HG02884 (cell line): ENCODE data around the gene ACVR1.
"Not testable (repeated sequence)": the region's sequence is repeated elsewhere in the genome, so short reads cannot be mapped to it uniquely, and the experiment has no call there.

Source experiments
- ATAC-seq: cut with Tn5 transposase; IDR thresholded peaks from one replicate; pipeline ENCODE4 v1.9.1; 2021; ENCODE audit warnings: mild to moderate bottlenecking, moderate library complexity; ENCODE audit not compliant: unreplicated experiment

Gene ACVR1

GRCh38 chr2:157894694-157895435 lies 18.7 kb upstream of the ACVR1 start:
- no peak for ATAC-seq

DNA sequence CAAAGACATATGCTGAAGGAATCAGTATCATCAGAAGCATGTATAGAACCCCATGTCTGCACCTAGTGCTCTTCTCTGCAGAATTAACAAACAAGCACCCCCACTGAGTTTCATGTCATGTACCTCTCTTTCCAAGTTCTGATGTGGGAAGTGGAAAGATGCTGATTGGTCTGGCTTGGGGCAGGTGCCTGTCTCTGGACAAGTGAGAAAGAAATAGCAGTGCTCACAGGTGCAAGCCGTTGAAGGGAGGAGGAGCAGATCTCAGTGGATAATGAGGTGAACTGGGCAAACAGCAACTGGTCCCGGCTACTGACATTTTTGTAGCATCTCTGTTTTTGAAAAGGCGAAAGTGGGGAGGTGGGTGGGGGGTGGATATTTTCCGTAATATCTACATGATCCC lies 17.5 kb upstream of the ACVR1 start:
- ATAC-seq = no peak

- ATAC-seq = no peak
Measured at GRCh38 chr2:157891643-157892041, 15.5 kb upstream of the ACVR1 start.

GRCh38 chr2:157890969-157891642 lies 15.0 kb upstream of the ACVR1 start:
- no peak for ATAC-seq

DNA sequence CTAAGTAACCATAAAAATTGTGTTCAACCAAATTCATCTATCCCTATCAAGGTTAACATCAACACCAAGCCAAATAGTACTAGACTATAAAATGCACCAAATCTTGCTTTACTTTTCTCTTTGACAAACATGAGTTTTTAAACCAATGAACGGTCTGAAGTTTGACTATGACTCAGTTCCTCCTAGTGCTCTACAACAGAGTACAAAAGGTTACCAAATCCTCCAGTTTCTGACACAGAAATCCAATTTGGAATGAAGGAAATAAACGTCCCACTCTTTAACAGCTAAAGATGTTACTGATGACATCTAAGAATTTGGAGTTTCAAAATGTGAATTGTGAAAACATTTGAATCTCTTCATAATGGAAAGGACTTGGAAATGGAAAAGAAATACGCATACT lies 11.8 kb upstream of the ACVR1 start:
- no peak for ATAC-seq

GRCh38 chr2:157884533-157884932 lies 8.4 kb upstream of the ACVR1 start:
- ATAC-seq = not testable (repeated sequence)

DNA sequence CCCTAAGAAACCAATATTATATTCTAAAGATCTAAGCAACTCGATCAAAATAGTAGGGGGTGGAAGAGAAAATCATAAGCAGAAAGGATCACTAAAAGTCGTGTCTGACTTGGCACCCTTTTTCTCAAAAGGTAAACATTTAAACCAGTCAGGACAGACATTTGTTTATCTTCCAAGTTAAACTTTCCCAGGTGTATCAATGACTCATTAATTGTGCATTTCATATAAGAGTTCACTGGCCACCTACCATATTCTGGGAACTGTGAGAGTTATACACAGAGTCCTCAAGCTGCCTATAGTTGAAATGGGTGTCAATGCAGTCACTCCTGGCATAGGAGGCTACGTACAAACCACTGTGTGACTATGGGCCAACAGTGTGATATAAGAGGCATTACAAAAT lies 4.8 kb upstream of the ACVR1 start:
- ATAC-seq = no peak

GRCh38 chr2:157877761-157878400 lies 1.8 kb upstream of the ACVR1 start:
- no peak for ATAC-seq

DNA sequence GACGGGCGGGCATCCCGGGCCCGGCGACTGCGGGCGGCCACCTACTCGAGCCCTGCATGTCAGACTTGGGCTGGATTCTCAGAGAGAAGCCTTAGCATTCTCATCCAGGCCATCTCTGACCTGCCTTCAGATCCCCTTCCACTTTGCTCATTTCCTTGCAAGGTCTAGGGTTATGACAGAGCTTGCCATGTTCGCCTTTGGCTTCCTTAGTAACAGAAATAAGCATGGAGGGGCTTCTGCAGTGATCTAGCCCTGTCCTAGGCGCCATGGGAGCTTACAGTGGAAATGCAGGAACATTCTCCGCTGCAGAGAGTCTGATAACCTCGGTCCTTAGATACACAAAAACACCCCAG lies 632 bp upstream of the ACVR1 start:
- ATAC-seq = no peak

DNA sequence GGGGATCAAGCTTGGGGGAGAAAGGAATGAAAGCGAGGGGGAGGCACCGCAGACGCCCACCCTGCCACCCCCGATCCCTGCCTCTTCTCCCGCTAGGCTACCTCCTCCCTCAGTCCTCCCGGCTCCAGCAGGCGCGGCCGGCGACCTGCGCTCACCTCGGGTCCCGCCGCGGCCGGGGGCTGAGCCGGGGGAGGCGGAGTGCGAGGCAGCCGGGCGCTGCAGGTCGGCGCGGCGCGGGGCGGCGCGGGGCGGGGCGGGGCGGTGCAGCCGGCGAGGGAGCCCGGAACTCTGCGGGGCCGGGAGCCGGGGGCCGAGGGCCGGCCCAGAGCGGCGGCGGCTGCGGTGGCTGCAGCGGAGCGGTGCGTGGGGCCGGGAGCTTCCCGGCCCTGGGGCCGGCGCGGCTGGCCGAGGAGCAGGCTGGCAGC lies 477 bp downstream of the ACVR1 start:
- peak; percentile 36 for ATAC-seq

DNA sequence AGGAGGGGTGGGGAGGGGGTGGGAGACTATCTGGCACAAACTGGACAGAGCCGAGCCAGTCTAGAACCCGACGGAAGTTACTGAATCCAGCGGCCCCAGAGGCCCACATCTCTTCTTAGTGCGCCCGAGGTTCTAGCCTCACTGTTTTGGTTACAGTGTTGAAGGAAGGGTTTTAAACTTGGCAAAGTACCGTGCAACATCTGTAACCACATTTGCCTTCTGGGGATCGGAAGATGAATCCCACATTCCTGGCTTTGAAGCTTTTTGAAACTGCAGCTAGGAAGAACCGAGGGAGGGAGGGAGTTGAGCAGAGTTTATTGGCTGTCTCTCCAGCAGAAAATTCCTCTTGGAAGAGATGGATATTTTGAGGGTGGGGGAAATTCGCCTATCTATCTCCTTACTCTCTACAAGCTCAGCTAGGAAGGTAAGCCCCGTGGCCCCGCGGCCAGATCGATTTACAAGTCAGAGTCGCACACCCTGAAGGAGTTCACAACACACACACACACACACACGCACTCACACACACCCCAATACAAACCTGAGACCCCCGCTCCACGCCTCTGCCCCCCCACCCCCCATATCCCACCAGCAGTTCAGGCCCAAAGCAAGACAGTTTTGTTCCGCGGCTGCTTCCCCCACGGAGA lies 1.0 kb downstream of the ACVR1 start:
- no peak for ATAC-seq

GRCh38 chr2:157874348-157874747 lies 1.8 kb downstream of the ACVR1 start:
- no peak for ATAC-seq

DNA sequence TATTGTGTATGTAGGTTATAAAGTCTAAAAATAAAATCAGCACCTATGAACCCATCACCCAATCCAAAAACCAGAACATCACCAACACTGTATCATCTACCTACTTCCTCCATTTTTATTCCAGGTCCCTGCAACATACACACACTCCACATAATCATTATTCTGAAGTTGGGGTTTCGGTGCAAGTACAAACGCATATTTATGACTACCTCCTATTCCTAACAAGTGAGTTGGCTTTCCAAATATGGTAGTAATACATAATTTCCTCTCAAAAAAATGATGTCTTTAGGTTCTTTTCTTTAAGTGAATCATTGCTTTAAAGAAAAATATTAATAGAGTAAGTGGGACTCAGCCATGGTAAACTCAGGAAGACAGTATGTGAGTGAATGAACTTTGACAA lies 3.3 kb downstream of the ACVR1 start:
- no peak for ATAC-seq

DNA sequence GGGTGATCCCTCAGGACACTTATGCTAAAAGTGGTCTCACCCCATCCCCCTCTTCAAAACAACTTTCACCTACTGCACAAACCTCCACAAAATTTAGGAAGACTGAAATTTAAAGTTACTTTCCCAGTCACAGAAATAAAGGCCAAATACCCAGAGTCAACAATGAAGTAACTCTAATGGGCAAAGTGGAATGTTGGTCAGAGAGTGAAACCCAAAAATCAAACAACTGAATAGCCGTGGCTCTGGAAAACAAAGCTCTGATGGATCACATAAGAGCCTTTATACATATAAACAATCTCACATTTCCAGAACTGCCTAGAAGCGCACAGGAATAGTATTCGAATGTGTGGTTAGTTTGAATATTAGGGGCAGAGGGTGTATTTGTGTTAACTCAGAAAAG lies 4.7 kb downstream of the ACVR1 start:
- no peak for ATAC-seq

- ATAC-seq = no peak
Measured at GRCh38 chr2:157868993-157869392, 7.1 kb downstream of the ACVR1 start.

DNA sequence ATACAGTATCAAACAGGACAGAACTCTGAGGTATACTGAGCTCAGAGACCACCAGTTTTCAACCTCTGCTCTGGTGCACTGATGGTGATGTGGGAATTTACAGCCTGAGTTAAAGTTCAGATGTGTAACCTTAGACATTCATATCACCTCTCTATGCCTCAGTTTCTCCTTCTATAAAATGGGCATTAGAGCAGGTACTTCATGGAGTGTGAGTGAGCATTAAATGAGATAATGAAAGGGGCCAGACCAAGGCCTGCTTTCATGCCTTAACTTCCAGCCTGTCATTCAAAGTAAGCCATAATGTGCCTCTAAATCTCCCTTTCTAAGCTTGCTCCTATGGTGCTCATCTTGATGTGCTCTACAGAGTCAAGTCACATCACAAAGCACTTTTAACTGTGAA lies 8.4 kb downstream of the ACVR1 start:
- no peak for ATAC-seq

DNA sequence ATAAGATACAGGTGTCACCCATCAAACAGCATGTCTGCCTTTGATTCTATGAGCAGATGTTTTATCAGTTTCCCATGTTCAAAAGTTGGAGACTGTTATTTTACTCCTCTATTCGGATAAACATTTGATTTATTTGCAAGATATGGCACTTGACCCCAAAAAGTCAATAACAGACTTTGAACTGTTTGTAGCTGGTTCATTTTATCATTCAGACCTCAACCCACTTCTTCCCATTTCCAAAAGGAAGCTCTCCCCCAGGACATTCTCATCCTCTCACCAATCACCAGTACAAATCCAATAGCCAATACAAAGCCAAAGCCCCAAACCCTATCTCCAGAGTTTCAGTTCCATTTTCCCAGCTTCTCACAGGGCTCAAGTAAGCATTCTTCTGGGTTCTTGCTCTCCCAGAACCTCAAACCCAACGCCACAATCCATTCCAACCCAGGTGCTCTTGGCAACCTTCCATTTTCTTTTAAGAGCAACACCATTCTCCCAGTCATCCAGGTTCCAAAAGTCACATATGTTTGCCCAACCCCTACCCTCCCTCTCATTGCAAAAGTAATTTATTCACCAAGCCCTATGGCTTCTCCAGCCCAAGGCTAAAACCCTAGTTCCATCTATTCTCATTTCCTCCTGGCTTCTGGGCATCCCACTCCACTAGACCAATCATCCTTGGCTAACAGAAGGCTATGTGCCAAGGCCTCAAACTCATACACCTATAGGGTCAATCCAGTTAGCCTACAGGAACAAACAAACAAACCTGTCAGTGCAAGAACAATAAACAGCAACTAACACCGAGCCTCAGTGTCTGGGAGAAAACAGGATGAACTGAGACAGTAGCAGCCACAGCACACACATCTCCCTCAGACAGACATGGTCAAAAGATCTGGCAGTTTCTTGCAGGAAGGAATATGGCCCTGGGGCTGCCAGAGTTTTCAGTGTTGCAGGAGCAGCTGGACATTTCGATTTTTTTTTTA lies 9.2 kb downstream of the ACVR1 start:
- no peak for ATAC-seq

DNA sequence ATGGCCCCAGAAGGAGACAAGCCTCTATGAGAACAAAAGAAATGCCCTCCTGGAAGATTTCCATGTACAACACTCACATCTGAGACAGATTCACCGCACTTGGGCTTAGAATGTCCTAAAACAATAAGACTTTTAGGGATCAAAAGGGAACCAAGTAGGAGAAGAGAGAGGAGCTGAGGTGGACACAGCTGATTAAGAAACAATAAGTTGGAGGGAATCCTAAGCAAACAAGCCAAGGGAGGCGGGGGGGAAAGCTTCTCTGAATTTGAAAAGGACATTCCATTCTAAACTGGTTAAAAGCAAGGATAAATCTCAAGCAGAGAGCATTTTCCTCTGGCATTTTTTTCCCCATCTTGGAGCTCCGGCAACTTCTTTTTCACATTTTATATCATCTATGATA lies 9.9 kb downstream of the ACVR1 start:
- no peak for ATAC-seq

- ATAC-seq = no peak
Measured at GRCh38 chr2:157864857-157865430, 11.2 kb downstream of the ACVR1 start.

GRCh38 chr2:157858846-157859245 lies 17.3 kb downstream of the ACVR1 start:
- ATAC-seq = no peak
